Liver (tissue), 4 donors: ENCODE results near the gene MACROH2A2. TPM values are rescaled to one million over a fixed set of nuclear protein-coding genes. Genes with fewer than 3 reads are reported as not detected.

ENCODE experiments used
- polyA plus RNA-seq, 2 donors: library from polyadenylated mRNA; stranded (reverse) in 1 of 2; unstranded in 1 of 2; fragments of 200-250 nt in 1 of 2; fragments of >200 nt in 1 of 2; fragmentation: Nextera tagmentation in 1 of 2; extraction: Ambion mirVana in 1 of 2; gene quantifications; one replicate each; pipeline versions ENCODE4 v1.2.1 to v1.2.3, GENCODE V29; 2013 to 2015
- total RNA-seq, 2 donors: library from RNA; depleted of rRNA; stranded (reverse); fragments of >200 nt; gene quantifications; one replicate each; pipeline ENCODE4 v1.2.3, GENCODE V29; 2014
- donor health status: healthy.
- donor health status: healthy.
- donor health status: healthy.

MACROH2A2 gene
- total and polyA plus RNA-seq, 4 donors = 1.2 to 7.2 (median 3.4) TPM

Other genes starting within 250 kb of the MACROH2A2 start
- gene AIFM2, start 80.0 kb downstream of the MACROH2A2 start, total RNA-seq = 1 to 10 TPM; 5.0 to 9.5 TPM
- 10 to 100 TPM in 1 of 2 donors, 1 to 10 TPM in 1; 9.8 to 20.3 TPM for gene AIFM2, start 80.0 kb downstream of the MACROH2A2 start, polyA plus RNA-seq
- 10 to 100 TPM in 1 of 2 donors, 1 to 10 TPM in 1; 9.5 to 11.3 TPM for gene TYSND1, start 93.9 kb downstream of the MACROH2A2 start, total RNA-seq
- 1 to 10 TPM; 3.9 to 4.9 TPM for gene TYSND1, start 93.9 kb downstream of the MACROH2A2 start, polyA plus RNA-seq
- gene SAR1A, start 117.7 kb downstream of the MACROH2A2 start, total RNA-seq = 10 to 100 TPM; 58.0 to 58.4 TPM
- gene SAR1A, start 117.7 kb downstream of the MACROH2A2 start, polyA plus RNA-seq = 10 to 100 TPM; 34.9 to 45.2 TPM
- gene PPA1, start 180.6 kb downstream of the MACROH2A2 start, total RNA-seq = 10 to 100 TPM; 91.1 to 92.0 TPM
- 100 to 1,000 TPM; 107 to 111 TPM for gene PPA1, start 180.6 kb downstream of the MACROH2A2 start, polyA plus RNA-seq
- under 1 TPM in 1 of 2 donors, not detected in 1; under 0.01 TPM for gene NPFFR1, start 231.2 kb downstream of the MACROH2A2 start, total RNA-seq
- gene NPFFR1, start 231.2 kb downstream of the MACROH2A2 start, polyA plus RNA-seq = not detected